Neural progenitor cell (in vitro differentiated cells): Measurements from ENCODE around the gene OAS2.

Experiments used
- CTCF ChIP-seq: fragments of 200-600 bp; sonication (generic); IDR thresholded peaks from 2 replicates; pipeline ENCODE4 v1.5.1; 2017; ENCODE audit warnings: antibody characterized with exemption, mild to moderate bottlenecking
- EZH2 ChIP-seq: fragments of 200-600 bp; sonication (generic); IDR thresholded peaks from 2 replicates; pipeline ENCODE4 v1.6.1; 2017; ENCODE audit warnings: antibody characterized with exemption, mild to moderate bottlenecking, moderate library complexity

- TF ChIP-seq CTCF = no peak
- no peak for TF ChIP-seq EZH2
Observed at GRCh38 chr12:112989806-112990205, 11.5 kb downstream of the OAS2 start.
